ENCODE data around the gene MYLK.

Gene MYLK

GRCh38 chr3:123831420-123831819 is 52.7 kb downstream of the MYLK start:
- no peak for DNase-seq (ENCODE audit: insufficient read length, low spot score)
- no peak for FAIRE-seq
- TF ChIP-seq CTCF (IDR thresholded peaks at IDR 0.05; ENCODE audit: insufficient read depth, missing control alignments): no peak

GRCh38 chr3:123821920-123822319 is 62.2 kb downstream of the MYLK start:
- FAIRE-seq (no peak), DNase-seq (ENCODE audit: insufficient read length, low spot score) (no peak)
- TF ChIP-seq CTCF (IDR thresholded peaks at IDR 0.05; ENCODE audit: insufficient read depth, missing control alignments): no peak

- no peak for TF ChIP-seq CTCF (IDR thresholded peaks at IDR 0.05; ENCODE audit: insufficient read depth, missing control alignments)
- FAIRE-seq: no peak
- no peak for DNase-seq (ENCODE audit: insufficient read length, low spot score)
Measured at GRCh38 chr3:123819949-123820348, 64.2 kb downstream of the MYLK start.

GRCh38 chr3:123818921-123819429 is 65.2 kb downstream of the MYLK start:
- no peak for DNase-seq (ENCODE audit: insufficient read length, low spot score)
- FAIRE-seq: no peak
- no peak for TF ChIP-seq CTCF (IDR thresholded peaks at IDR 0.05; ENCODE audit: insufficient read depth, missing control alignments)

- no peak for FAIRE-seq
- DNase-seq (ENCODE audit: insufficient read length, low spot score): no peak
- TF ChIP-seq CTCF (IDR thresholded peaks at IDR 0.05; ENCODE audit: insufficient read depth, missing control alignments): no peak
Measured at GRCh38 chr3:123818324-123818920, 65.7 kb downstream of the MYLK start.

GRCh38 chr3:123817413-123817812 is 66.7 kb downstream of the MYLK start:
- no peak for DNase-seq (ENCODE audit: insufficient read length, low spot score)
- no peak for FAIRE-seq
- TF ChIP-seq CTCF (IDR thresholded peaks at IDR 0.05; ENCODE audit: insufficient read depth, missing control alignments): no peak

GRCh38 chr3:123816673-123817207 is 67.4 kb downstream of the MYLK start:
- DNase-seq (ENCODE audit: insufficient read length, low spot score) (no peak), FAIRE-seq (no peak)
- no peak for TF ChIP-seq CTCF (IDR thresholded peaks at IDR 0.05; ENCODE audit: insufficient read depth, missing control alignments)

All from D721Med (cell line).